ENCODE data around the gene PRLH. TPM values are rescaled to one million over a fixed set of nuclear protein-coding genes. Genes with fewer than 3 reads are reported as not detected.
"Not testable (repeated sequence)": the region's sequence is repeated elsewhere in the genome, so short reads cannot be mapped to it uniquely, and the experiment has no call there.

The PRLH gene
- total and polyA plus RNA-seq, 12 donors, result not detected

DNA sequence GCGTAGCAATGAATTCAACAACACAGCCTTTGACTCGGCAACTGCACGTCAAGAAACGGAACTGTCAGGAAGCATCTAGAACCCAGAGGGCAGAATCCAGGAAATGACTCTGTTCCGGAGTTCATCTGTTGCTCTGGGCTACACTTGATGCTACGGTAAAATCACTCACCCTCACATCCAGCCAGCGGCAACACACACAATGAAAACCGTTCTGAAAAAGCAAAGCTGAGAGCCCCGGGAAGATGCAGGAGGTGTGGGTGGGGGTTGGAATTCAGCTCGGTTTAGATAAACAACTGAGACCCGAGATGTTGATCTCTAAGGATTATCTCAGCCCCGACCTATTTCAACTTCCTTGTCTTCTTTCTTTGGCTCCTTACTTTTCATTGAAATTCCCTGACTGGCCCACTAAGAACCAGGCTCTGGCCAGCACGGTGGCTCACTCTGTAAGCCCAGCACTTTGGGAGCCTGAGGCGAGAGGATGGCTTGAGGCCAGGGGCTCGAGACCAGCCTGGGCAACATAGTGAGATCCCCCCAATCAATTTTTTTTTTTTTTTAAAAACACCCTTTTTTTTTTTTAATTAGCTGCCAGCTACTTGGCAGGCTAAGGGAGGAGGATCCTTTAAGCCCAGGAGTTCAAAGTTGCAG lies 37.5 kb downstream of the PRLH start:
- DNase-seq, result peak in 1 of 2 donors; percentile 64
- Histone ChIP-seq H3K4me3 (no peak overlapping the region), H3K27me3 (no peaks in the 10 kb centered on the region), H3K4me1 (peaks cover 6 to 50% (median 37%) of the 10 kb centered on the region in 9 donors), H3K36me3 (no peaks in the 10 kb centered on the region), H3K9me3 (no peaks in the 10 kb centered on the region), H3K27ac (peak overlapping the region in 6 of 10 donors; percentile 9 to 62 (median 48))
- intact Hi-C loops (cut with DNase I), result loop anchor here in 7 of 10 donors (5.0 to 10.0 kb wide), 4 partner anchors 61 to 143 kb away; no protein-coding TSS in a partner anchor
- peak in 7 of 8 donors; percentile 34 to 81 (median 57) for ATAC-seq
- no peak for TF ChIP-seq CTCF (IDR thresholded peaks at IDR 0.05)
- WGBS, 2 donors, result 42 to 49% methylated on average over 15 of the region's 15 CpGs

GRCh38 chr2:237604391-237604790 lies 38.0 kb downstream of the PRLH start:
- H3K4me3 ChIP-seq, result no peak overlapping the region
- intact Hi-C loops (cut with DNase I), result loop anchor here in 7 of 10 donors (5.0 to 10.0 kb wide), 4 partner anchors 60 to 143 kb away; no protein-coding TSS in a partner anchor
- no peak for TF ChIP-seq CTCF (IDR thresholded peaks at IDR 0.05)
- peak overlapping the region in 4 of 10 donors; percentile 16 to 62 (median 56) for H3K27ac ChIP-seq
- DNase-seq, result no peak
- peaks cover 6 to 48% (median 35%) of the 10 kb centered on the region in 9 donors for H3K4me1 ChIP-seq
- no peak for ATAC-seq
- WGBS, 2 donors, result 85 to 87% methylated on average over 11 of the region's 11 CpGs
- H3K27me3 ChIP-seq, result no peaks in the 10 kb centered on the region
- no peaks in the 10 kb centered on the region for H3K36me3 ChIP-seq
- no peaks in the 10 kb centered on the region for H3K9me3 ChIP-seq

DNA sequence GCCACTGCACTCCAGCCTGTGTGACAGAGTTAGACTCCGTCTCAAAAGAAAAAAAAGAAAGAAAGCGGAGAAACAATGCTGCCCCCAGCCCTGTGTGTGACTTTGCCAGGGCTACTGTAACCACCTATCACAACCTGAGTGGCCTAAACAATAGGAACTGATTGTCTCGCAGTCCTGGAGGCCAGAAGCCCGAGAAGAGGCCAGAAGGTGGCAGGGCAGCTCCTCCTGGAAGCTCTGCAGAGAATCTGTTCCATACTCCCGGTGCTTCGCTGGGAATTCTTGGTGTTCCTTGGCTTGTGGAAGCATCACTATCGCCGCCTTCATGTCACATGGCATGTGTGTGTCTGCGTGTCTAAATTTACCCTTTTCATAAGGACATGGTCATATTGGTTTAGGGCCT lies 38.6 kb downstream of the PRLH start:
- ATAC-seq (no peak), DNase-seq (no peak)
- 93 to 94% methylated on average over 9 of the region's 9 CpGs for WGBS, 2 donors
- TF ChIP-seq CTCF (IDR thresholded peaks at IDR 0.05), result peak in 5 of 9 donors; percentile 26 to 39 (median 31)
- H3K36me3 ChIP-seq, result no peaks in the 10 kb centered on the region
- H3K27me3 ChIP-seq, result no peaks in the 10 kb centered on the region
- no peak overlapping the region for H3K27ac ChIP-seq
- H3K4me3 ChIP-seq, result no peak overlapping the region
- H3K4me1 ChIP-seq, result peaks cover 3 to 42% (median 30%) of the 10 kb centered on the region in 9 donors
- H3K9me3 ChIP-seq, result no peaks in the 10 kb centered on the region
- intact Hi-C loops (cut with DNase I), result loop anchor here in 7 of 10 donors (5.0 to 10.0 kb wide), 4 partner anchors 60 to 142 kb away; no protein-coding TSS in a partner anchor

DNA sequence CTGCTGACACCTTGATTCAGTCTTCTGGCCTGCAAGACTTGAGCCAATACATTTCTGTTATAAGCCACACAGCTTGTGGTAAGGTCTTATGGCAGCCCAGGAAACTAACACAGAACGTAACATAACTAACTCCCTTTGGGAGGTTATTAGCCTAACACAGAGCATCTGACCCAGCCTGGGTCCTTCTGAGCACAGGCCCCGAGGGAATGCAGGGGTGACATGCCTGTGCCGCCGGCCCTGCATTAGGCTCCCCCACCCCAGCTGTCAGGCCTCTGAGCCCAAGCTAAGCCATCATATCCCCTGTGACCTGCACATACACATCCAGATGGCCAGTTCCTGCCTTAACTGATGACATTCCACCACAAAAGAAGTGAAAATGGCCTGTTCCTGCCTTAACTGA lies 40.1 kb downstream of the PRLH start:
- H3K4me3 ChIP-seq, H3K27ac ChIP-seq, H3K36me3 ChIP-seq, DNase-seq, ATAC-seq, H3K9me3 ChIP-seq, H3K27me3 ChIP-seq: not testable (repeated sequence)
- H3K4me1 ChIP-seq, result peaks cover 3 to 27% (median 16%) of the 10 kb centered on the region in 9 donors
- 83 to 90% methylated on average over 4 of the region's 4 CpGs for WGBS, 2 donors
- intact Hi-C loops (cut with DNase I), result loop anchor here in 1 of 10 donors (10.0 kb wide), 1 partner anchor 58 kb away; no protein-coding TSS in a partner anchor
